Caki2 (cell line): ENCODE results near the gene PRH1. TPM values are rescaled to one million over a fixed set of nuclear protein-coding genes. Genes with fewer than 3 reads are reported as not detected.

Experiments used
- DNase-seq: peaks from one replicate; pipeline ENCODE4 v3.0.0-alpha.2; 2015; ENCODE audit warnings: low read depth
- in situ Hi-C: cut with HindIII; loops from 2 replicates; pipeline ENCODE4 v1.10.0; 2016; ENCODE audit warnings: low sequenced_read_pairs, low pct_unique_long_range_greater_than_20kb, mixed read lengths
- total RNA-seq: library from RNA; depleted of rRNA; stranded (reverse); fragments of >200 nt; shearing (Covaris generic); gene quantifications from 2 replicates; pipeline ENCODE4 v1.2.3, GENCODE V29; 2014; ENCODE audit warnings: low replicate concordance; rRNA removed

The PRH1 gene
- total RNA-seq, result 0.27 and 16.2 TPM in 2 replicates

GRCh38 chr12:10884086-10884725 lies at the start of gene PRH1:
Gene PRH1 (minus strand): TSS chr12:10884255. CDS start chr12:10884217, 38 bp downstream.
- DNase-seq, result no peak
- in situ Hi-C loops, result no loop called here

DNA sequence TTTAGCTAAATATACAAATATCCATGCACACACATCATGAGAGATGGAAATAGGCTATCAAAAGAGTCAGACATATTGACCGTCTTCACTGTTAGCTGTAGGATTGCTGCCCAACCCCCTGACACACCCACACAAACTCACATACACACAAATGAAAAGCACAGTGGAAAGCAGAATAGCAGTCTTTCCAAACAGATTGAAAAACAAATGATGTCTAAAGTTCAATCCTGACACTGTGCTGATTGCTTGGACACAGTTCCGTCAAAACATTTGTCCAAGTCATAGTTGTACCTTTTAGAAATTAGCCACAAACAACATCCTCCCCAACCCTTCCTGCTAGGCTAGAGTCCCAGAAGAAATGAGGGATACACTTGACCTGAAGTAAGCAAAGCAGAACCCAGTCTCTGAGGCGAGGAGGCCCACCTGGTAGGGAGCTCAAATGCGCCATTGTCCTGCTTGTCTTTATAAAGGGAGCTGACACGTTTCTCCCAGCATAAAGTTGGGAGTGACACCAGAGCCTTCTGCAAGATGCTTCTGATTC lies 44.8 kb upstream of the PRH1 start, which contains the start of gene PRH2:
Gene PRH2, plus strand, starts transcription at position 491 of the 541 bp plus-strand sequence. Its CDS starts 38 bp downstream, at position 529.
- DNase-seq, result no peak
- in situ Hi-C loops, result no loop called here

DNA sequence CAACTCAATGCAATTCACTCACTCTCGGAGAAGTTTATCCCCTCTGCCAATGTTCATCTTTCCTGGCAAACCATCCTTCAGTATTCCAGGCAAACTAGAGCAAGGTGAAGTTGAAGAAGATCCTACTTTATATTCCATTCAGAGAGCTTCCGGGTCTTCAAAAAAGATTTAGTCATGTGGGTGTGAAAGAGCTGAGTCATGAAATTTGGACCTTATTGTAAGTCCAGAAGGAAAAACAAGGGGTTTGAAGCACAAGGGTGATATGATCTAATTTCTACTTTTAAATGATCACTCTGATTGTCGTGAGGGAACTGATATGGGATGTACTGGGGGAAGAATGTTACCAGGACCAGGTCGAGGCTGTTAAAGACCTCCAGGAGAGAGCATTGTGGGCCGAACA lies 42.2 kb upstream of the PRH1 start:
- in situ Hi-C loops, result no loop called here
- no peak for DNase-seq

- no peak for DNase-seq
- in situ Hi-C loops, result no loop called here
Measured at GRCh38 chr12:10919809-10920208, 35.8 kb upstream of the PRH1 start.

- no peak for DNase-seq
- in situ Hi-C loops, result no loop called here
Measured at GRCh38 chr12:10910380-10910779, 26.3 kb upstream of the PRH1 start.

- in situ Hi-C loops, result no loop called here
- no peak for DNase-seq
Measured at GRCh38 chr12:10909462-10909861, 25.4 kb upstream of the PRH1 start, which contains the start of gene TAS2R13. Gene TAS2R13 (minus strand): TSS chr12:10909562. CDS start chr12:10909298, 264 bp downstream.

GRCh38 chr12:10904686-10905085 lies 20.6 kb upstream of the PRH1 start:
- in situ Hi-C loops, result no loop called here
- DNase-seq, result no peak

- in situ Hi-C loops, result no loop called here
- DNase-seq, result no peak
Measured at GRCh38 chr12:10901427-10901826, 17.4 kb upstream of the PRH1 start.

GRCh38 chr12:10900972-10901371 lies 16.9 kb upstream of the PRH1 start:
- DNase-seq, result no peak
- in situ Hi-C loops, result no loop called here

DNA sequence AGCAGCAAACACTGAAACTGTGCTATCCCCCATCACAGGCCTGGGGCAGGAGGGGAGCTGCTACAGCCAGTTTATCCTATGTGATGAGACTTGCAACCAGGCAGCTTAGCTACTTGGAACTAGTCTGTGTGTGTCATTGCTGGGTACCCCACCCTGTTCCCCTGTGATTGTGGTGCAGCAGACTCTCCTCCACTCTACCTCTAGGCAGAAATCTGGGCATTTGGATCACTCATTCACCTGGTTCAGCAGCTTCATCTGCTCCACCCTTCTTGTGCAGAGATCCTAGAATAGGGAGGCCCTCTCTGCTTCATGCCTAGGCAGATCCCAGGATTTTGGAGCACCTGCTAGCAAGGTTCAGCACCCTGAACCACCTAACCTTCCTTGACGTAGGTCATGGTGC lies 16.5 kb upstream of the PRH1 start:
- DNase-seq, result no peak
- in situ Hi-C loops, result no loop called here

DNA sequence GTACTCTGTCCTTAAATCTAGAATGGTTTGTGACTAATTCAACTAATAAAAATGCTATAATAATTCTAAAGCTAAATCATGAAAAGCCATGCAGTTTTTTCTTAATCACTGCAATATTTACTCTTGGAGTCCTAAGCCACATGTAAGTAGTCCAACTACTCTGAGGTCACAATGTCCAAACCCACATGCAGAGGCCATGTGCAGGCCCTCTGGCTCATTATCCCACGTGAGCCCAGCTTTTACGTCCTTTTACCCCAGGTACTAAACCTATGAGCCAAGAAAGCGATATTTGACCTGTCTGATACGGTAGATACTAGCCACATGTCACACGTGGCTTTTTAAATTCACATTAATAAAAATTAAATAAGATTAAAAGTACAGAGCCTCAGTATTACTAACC lies 12.8 kb upstream of the PRH1 start:
- in situ Hi-C loops, result no loop called here
- no peak for DNase-seq

GRCh38 chr12:10891937-10892336 lies 7.9 kb upstream of the PRH1 start:
- DNase-seq, result no peak
- in situ Hi-C loops, result no loop called here

GRCh38 chr12:10889226-10889625 lies 5.2 kb upstream of the PRH1 start:
- no peak for DNase-seq
- in situ Hi-C loops, result no loop called here

GRCh38 chr12:10873378-10873777 lies 10.7 kb downstream of the PRH1 start:
- in situ Hi-C loops, result no loop called here
- DNase-seq, result no peak

GRCh38 chr12:10867381-10867780 lies 16.7 kb downstream of the PRH1 start:
- no peak for DNase-seq
- in situ Hi-C loops, result no loop called here

- in situ Hi-C loops, result no loop called here
- DNase-seq, result no peak
Measured at GRCh38 chr12:10863512-10864218, 20.4 kb downstream of the PRH1 start.

DNA sequence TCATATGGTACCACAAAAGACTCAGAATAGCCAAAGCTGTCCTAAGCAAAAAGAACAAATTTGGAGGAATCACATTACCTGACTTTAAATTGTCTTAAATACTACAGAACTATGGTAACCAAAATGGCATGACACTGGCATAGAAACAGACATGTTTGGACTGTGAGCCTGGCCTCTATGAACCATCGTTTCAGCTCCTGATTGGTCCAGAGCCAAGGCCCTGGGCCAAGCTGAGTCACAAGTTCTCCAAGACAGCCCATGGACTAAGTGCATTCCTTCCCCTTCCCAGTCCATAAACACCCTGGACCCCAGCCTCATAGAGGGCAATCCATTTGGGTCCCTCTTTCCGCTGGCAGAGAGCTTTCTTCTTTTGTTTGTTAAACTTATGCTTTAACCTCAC lies 22.7 kb downstream of the PRH1 start:
- in situ Hi-C loops, result no loop called here
- DNase-seq, result no peak

GRCh38 chr12:10855807-10856206 lies 28.2 kb downstream of the PRH1 start:
- DNase-seq, result no peak
- in situ Hi-C loops, result no loop called here

DNA sequence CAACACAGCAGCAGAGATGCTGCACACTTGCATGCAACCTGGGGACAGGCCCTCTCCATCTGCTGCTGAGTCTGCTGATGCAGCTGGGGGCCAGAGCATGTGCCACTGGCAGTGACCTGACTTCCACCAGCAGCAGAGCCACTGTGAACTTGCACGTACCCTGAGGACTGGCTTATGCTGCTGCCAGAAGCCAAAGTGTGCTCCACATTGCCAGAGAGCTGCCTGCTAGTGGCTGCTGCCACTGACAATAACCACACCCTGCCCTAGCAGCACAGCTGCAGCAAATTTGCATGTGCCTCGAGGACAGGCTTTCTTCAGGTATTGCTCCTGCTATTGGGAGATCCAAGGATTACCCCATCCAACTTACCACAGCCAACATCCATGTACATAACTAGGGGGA lies 30.3 kb downstream of the PRH1 start:
- no peak for DNase-seq
- in situ Hi-C loops, result no loop called here
